ENCODE results near the gene CFH. TPM values are rescaled to one million over a fixed set of nuclear protein-coding genes. Genes with fewer than 3 reads are reported as not detected.
A peak's percentile ranks its signal among the peaks of the same experiment; 100 is the strongest.
"Not testable (repeated sequence)": the region's sequence is repeated elsewhere in the genome, so short reads cannot be mapped to it uniquely, and the experiment has no call there.

CFH gene
- total RNA-seq, 1 donor from 2014 or later = 33.6 TPM

DNA sequence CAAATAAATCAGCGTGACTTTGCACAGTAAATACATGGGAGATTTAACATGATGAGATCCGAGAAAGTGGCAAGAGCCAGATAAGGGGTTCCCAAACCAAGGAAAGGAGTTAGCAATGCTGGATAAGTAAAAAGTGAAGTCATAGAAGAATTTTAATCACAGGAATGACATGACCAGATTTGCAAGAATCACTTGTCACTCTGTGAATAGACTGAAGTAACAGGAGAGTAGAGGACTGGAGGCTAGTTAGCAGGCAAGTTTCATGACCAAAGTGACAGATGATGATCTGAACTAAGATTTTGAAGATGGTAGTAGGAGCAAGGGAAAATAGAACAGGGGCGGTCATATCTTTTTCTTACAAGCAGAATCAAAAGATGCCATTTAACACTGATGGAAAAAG is 8.4 kb downstream of the CFH start:
- intact Hi-C loops (cut with DNase I) = no loop called here
- DNase-seq (no peak), ATAC-seq (ENCODE audit: poor library complexity) (no peak)

DNA sequence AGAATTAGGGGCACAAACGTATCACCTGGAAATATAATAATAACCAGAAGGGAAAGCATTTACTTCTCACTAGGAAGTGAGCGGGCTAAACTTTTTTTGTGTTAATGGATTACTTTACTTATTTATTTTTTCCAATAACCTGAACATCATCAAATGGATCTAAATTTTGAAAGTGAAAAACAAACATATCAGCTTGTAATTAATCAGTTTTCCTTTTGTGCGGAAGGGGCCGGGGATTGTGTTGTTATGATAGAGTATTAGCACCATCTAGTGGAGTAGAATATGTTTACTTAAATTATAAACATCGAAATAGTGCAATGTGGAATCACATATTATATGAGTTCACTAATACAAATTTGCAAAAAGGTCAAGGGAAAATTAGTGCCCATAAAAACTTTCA is 9.0 kb downstream of the CFH start:
- peak; percentile 78 for ATAC-seq (ENCODE audit: poor library complexity)
- intact Hi-C loops (cut with DNase I) = no loop called here
- DNase-seq = no peak

DNA sequence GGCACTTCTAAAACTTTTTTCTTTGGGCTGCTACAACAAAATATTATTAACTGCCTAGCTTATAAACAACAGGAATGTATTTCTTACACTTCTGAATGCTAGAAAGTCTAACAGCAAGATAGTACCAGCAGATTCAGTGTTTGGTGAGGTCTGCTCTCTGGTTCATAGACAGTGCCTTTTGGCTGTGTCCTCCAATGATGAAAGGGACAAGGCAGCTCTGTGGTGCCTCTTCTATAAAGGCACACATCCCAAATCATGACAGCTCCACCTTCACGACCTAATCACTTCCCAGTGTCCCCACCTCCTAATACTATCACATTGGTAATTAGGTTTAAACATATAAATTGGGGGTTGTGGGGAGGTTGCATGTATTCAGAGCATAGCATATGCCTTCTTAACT is 9.5 kb downstream of the CFH start:
- intact Hi-C loops (cut with DNase I) = no loop called here
- ATAC-seq (ENCODE audit: poor library complexity) (no peak), DNase-seq (no peak)

DNA sequence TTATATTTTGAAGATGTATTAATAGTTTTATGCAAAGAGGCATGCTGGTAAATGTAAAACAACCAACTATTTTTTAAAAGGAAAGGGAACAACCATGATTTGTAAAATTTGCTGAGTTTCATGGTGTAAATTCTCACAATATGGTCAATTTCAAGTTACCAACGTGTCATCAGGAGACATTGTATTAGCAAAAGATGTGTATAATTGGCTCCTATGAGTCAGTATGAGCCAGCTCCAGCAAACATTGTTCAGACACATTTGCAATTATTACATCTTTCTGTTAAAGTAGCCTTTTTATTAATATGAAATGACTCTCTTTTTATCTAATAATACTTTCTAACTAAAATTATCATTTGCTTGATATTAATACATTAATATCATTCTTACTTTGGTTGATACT is 15.3 kb downstream of the CFH start:
- ATAC-seq (ENCODE audit: poor library complexity) (no peak), DNase-seq (no peak)
- intact Hi-C loops (cut with DNase I) = no loop called here

DNA sequence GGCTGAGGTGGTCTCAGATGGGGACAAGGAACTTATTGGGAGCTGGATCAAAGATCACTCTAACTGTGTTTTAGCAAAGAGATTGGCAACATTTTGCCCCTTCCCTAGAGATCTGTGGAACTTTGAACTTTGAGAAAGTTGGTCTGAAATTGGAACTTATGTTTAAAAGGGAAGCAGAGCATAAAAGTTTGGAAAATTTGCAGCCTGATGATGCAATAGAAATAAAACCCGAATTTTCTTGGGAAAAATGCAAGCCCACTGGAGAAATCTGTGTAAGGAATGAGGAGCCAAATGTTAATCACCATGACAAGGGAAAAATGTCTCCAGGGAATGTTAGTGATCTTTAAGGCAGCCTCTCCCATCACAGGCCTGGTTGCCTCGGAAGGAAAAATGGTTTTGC is 17.2 kb downstream of the CFH start:
- DNase-seq = no peak
- intact Hi-C loops (cut with DNase I) = no loop called here

DNA sequence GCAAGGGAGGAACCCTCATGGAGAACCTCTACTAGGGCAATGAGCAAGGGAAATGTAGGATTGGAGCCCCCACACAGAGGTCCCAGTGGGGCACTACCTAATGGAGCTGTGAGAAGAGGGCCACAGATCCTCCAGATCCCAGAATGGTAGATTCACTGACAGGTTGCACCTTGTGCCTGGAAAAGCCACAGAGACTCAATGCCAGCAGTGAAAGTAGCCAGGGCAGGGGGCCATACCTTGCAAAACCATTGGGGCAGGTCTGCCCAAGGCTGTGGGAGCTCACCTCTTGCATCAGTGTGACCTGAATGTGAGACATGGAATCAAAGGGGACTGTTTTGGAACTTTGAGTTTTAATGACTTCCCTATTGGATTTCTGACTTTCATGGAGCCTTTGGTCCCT is 17.9 kb downstream of the CFH start:
- intact Hi-C loops (cut with DNase I) = no loop called here
- ATAC-seq (ENCODE audit: poor library complexity) (no peak), DNase-seq (no peak)

More for the DNA sequence above, 17.2 kb downstream of the CFH start:
- ATAC-seq (ENCODE audit: poor library complexity) = no peak

DNA sequence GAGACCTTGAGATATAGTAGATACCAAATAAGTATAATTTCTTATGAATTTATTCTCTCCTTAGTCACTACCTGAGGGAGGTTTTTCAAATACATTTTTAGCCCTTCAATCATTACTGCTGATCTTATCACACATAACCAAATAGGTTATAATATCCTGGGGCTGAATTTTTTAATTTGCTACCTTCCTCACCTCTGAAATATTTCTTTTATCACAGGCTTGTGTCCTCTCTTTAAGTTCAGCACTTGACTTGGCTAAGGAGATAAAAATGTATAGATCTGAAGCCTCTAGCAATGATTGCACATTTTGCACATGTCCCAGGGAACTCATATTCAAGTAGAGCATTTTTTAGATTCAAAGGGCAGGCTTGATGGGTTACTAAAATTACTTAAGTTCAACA is 23.1 kb downstream of the CFH start:
- intact Hi-C loops (cut with DNase I) = no loop called here
- no peak for DNase-seq
- no peak for ATAC-seq (ENCODE audit: poor library complexity)

DNA sequence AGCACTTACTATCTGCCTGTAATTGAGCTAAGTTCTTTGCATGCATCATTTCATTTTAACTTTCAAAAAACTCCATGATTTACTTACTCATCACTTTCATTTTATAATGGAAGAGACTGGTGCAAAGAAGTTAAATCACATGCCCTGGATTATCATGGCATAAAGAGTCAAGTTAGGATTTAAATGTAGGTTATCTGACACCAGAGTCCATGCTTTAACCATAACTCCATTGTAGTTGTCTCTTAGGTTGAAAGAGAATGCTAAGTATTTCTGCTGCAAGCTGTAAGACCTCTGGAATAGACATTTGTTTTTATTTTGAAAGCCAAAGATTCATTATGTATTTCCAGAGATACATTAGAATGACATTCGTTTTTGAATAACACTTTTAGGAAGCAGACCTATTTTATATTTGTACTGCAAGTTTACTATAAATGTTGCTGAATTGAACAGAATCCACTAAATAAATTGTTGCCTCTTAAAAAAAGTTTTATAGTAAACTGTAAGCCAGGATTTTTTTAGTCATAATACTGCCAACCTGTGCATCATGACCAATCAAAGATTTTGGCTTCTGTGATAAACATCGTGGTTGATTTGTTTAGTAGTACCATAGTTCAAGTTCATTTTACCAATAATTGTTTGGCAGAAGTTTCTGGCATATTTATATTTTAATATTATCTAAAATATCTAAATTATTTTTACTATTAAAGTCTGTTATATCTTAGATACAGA is 26.1 kb downstream of the CFH start:
- DNase-seq (no peak), ATAC-seq (ENCODE audit: poor library complexity) (no peak)
- intact Hi-C loops (cut with DNase I) = no loop called here

DNA sequence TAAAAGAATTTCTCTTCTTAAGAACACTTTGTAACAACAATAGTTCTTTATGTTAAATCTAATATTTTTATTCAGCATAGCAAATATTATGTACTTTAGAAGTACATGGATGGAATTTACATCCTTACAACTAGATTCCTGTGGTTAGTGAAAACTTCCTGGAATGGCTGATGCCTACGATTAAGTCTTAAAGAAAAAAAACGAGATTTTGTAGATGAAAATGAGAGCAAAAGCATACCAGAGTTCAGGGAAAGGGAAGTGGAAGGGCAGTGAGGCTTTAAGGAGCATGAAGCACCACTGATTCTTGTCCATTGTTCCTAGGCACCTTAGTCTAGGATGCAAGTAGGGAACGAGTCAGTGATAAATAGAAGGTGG is 26.7 kb downstream of the CFH start:
- DNase-seq (no peak), ATAC-seq (ENCODE audit: poor library complexity) (no peak)
- intact Hi-C loops (cut with DNase I) = no loop called here

DNA sequence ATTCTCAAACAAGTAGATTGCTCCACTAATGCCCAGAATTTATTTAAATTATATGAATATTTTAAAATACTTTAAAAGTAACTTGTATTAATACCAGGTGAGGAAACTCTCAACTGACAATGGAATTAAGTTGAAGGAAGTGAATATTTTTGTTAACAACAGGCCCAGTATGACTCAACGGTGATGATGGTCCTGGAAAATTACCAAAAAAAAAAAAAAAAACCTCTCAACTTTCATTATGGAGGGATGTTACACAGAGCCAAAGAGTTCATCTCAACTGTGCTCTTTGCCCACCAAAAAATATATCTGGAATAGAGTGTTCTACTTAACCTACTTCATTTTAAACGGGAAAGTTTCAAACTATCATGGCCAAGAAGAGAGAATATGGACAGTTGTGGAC is 28.3 kb downstream of the CFH start:
- intact Hi-C loops (cut with DNase I) = no loop called here
- no peak for ATAC-seq (ENCODE audit: poor library complexity)

DNA sequence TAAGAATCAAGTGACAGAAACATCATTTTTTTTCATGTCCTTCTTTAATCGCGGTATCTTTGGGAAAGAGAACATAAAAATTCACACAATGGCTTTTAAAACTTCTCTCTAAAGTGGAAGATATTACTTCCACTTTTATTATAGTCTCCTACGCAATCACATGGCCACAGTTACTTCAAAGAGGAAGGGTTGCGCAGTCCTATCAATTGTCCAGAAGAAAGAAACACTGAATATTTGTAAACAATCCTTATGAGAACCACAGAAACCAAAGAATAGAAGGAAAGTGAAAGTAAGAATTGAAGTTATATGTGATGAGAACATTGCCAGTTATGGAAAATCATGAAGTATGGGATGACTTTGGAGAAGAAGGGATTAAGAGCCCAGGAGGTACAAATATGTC is 32.6 kb downstream of the CFH start:
- intact Hi-C loops (cut with DNase I) = no loop called here
- no peak for DNase-seq
- no peak for ATAC-seq (ENCODE audit: poor library complexity)

More for the DNA sequence above, 28.3 kb downstream of the CFH start:
- no peak for DNase-seq

DNA sequence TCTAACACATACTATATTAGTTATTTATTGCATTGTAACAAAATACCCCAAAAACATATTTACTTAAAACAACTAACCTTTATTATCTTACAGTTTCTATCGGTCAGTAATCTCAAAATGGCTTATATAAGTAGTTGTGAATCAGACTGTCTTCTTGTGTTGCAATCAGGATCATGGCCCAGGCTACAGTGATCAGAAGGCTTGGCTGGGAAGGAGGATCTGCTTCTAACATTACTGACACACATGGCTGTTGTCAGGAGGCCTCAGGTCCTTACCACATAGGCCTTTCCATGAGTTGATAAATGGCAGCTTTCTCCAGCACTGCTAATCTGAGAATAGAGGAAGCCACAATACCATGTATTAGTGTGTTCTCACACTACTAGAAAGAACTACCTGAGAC is 33.7 kb downstream of the CFH start:
- ATAC-seq (ENCODE audit: poor library complexity) (no peak), DNase-seq (no peak)
- intact Hi-C loops (cut with DNase I) = no loop called here

DNA sequence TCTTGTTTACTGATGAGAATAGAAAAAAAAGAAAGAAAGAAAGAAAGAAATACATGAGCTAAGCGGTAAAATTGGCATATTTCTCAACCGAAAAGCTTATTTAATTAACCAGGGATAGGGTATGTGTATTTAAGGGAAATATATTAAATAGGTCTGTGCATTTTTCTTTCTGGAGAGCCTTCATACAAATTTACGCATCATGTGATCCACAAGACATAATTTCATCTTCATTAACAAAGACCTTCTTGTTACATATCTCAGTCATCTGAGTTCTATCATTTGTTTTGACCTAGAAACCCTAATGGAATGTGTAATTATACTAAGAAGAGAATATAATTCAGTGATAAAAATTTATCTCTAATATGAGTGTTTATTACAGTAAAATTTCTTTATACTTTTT is 37.2 kb downstream of the CFH start:
- intact Hi-C loops (cut with DNase I) = no loop called here
- DNase-seq (no peak), ATAC-seq (ENCODE audit: poor library complexity) (no peak)

DNA sequence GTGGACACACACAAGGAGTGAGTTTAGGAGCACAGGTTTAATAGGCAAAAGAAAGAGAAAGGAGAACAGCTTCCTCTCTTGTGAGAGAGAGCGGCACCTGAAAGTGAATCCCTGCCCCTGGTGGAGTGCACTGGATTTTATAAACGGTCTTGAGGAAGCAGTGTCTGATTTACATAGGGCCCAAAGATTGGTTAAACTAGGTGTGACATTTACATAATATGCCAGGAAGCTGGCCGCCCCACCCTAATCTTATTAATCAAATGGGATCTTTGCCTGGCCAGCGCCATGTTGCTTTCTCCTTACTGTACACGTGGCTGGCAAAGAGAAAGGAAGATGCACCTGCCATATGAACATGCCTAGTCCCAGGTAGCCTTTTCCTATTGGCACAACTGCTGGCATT is 38.7 kb downstream of the CFH start:
- DNase-seq (no peak), ATAC-seq (ENCODE audit: poor library complexity) (no peak)
- intact Hi-C loops (cut with DNase I) = no loop called here

DNA sequence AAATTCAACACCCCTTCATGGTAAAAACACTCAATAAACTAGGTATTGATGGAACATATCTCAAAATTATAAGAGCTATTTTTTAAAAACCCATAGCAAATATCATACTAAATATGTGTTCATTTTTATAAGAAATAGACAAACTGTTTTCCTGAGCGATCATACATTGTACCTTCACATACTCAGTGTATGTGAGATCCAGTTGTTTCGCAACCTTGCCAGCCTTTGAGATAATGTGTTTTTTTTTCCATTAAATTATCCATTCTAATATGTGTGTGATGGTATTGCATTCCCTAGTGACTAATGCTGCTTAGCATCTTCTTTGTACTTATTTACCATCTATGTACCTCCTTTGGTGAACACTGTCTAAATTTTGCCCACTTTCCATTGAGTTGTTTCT is 47.1 kb downstream of the CFH start:
- ATAC-seq (ENCODE audit: poor library complexity) = no peak
- intact Hi-C loops (cut with DNase I) = no loop called here

DNA sequence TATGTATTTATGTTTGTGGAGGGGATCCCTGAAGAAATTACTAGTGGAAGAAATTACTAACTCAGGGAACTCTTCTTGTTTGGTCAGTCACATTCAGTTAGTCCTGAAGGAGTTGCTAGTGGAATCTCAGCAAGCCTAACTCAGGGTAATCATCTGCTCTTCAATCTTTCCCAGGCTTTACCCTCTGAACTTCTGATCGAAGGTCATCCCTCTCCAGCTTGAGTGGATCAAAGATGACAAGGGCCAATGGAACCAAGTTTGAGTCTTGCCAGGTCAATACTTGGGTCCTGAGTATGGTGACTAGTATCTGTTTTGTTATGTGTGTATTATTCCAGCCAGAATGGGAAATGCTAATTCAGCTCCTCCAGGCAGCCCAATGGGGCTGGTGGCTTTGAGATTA is 49.3 kb downstream of the CFH start:
- DNase-seq = no peak
- intact Hi-C loops (cut with DNase I) = no loop called here
- ATAC-seq (ENCODE audit: poor library complexity) = no peak

More for the DNA sequence above, 47.1 kb downstream of the CFH start:
- no peak for DNase-seq

DNA sequence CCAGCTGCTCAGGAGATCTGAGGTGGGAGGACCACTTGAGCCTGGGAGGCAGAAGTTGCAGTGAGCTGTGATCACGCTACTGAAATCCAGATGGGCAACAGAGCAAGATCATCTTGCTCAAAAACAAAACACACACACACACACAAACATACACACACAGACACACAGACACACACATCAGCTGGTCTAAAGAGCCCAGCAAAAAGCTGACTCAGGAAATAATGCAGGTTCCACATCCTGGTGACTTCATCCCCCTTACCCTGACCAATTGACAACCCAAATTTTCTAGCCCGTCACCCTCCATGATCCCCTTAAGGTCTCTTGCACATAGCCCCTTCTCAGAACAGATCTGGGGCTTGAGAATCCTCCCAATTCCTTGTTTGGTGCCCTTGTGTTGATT is 58.0 kb downstream of the CFH start:
- DNase-seq; ATAC-seq (ENCODE audit: poor library complexity); intact Hi-C loops (cut with DNase I): not testable (repeated sequence)

DNA sequence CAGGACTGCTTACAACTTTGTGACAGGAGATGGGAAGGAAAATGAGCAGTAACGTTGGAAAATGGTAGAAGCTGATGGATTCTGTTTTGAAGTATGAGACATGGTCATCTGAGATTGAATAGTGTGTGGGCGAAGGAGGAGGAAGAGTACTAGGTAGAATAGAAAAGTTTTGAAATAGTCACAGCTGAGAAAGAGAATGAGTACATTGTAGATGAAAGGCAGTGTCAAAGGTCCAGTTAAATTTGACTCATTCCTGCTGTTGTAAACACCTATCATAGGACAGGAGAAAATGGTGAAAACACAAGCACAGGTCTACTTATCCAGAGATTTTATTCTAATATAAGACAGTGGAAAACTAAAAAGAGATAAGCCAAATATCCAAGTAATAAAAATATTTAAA is 66.0 kb downstream of the CFH start:
- DNase-seq (no peak), ATAC-seq (ENCODE audit: poor library complexity) (no peak)
- intact Hi-C loops (cut with DNase I) = no loop called here

DNA sequence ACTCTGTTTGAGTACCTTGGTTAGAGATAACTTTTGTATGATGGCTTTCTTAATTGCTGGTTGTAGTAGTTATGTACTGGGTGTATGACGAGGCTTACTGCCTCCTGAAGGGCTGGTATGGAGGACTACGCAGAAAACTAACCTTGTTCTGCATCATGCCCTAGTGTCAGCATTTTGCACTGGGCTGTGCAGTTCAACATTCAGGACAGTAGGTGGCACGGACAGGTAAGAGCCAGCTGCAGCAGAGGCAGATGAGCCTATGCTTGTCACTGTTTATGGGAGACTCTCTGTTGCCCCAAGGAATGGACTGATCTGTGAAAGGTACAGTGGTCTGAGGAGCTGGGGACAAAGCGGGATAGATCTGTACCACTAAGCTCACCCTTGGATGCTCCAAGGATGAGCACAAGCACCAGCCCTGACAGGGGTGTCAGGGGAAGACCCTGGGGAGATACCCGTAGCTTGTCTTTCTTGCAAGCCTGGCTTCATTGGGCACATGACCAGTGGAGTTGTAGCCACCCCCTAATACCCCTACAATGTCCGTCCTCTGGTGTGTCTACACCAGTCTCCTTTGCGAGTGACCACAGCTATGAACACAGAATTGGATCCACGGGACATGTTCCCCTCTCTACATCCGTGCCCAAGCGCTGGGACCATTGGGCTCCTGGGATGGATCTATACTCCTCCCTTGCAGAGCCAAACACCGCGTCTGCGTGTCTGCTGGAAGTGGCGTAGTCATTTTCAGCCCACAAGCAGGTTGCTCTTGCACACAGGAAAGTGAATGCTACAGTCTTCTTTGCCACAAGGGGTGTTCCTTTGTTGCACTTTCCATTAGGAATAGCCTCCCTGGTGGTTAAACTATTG is 71.7 kb downstream of the CFH start:
- DNase-seq (no peak), ATAC-seq (ENCODE audit: poor library complexity) (no peak)
- intact Hi-C loops (cut with DNase I) = no loop called here

DNA sequence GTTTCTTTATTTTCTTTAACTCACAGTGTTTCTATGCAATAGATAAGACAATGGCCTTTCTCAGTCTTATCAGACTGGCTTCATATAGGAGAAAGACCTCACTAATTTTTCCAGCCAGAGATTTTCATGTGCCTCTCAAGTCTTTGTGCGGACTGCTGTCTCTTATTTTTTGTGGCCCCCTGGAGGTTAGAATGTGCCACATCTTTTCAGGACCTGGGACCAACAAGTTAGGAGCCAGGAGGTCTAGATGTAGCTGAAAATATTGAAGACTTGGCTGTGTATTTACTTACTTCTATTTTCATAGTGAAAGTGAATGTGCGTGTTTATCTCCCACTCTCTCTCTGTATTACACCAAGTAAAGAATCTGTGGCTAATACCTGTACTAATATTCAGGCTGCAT is 80.7 kb downstream of the CFH start:
- ATAC-seq (ENCODE audit: poor library complexity) (no peak), DNase-seq (no peak)
- intact Hi-C loops (cut with DNase I) = no loop called here

Measured in Right ventricle myocardium superior (tissue), 1 donor.